GM18951 (cell line): ENCODE measurements around the gene ALDH5A1.

Experiments
- POLR2A ChIP-seq: IDR thresholded peaks from 4 replicates; pipeline ENCODE4 v1.6.1; 2011; ENCODE audit warnings: mild to moderate bottlenecking; ENCODE audit not compliant: insufficient read length, insufficient read depth; ENCODE audit errors: extremely low read depth
- in situ Hi-C: fragments of 300-500 bp; cut with MboI; formaldehyde crosslinking; loops from one replicate; pipeline ENCODE4 v1.12.0; 2022; ENCODE audit warnings: low sequenced_read_pairs, mixed read lengths, inconsistent platforms; ENCODE audit not compliant: unreplicated experiment

The ALDH5A1 gene

DNA sequence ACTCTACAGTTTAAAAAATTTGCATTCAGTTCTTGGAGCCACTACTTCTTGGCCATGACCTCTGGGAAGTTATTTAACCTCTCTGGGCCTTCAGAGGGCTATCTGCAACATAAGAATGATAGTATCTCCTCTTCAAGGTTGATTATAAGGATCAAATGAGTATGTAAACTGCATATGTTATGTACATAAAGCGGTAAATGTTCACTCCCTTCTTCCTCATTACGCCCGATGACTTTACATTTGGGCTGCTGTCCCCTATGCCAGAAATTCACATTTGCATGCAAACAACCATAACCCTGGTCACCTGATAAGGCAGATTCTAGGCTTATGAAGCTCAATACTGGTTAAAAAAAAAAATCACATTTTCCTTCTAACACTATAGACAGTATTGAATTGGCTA lies 50.4 kb downstream of the ALDH5A1 start:
- no peak for TF ChIP-seq POLR2A
- in situ Hi-C loops, result no loop called here

DNA sequence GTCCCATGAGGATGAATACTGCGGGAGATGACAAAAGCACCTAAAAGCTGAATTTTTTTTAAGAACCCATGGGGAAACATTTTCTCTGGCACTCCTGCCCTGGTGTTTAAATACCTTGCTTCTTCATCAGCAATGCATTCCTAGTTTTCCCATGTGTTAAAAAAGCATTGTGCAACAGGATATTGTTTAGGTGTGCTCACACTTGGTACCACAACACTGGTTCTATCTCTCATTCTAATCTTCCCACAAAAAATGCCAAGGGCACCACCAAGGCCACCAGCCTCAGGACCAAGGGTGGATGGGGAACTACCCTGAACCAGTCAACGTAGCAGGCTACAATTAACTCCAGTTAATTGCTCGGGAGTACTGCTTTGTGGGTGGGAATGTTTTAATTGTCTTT lies 50.9 kb downstream of the ALDH5A1 start:
- in situ Hi-C loops, result no loop called here
- TF ChIP-seq POLR2A, result no peak

DNA sequence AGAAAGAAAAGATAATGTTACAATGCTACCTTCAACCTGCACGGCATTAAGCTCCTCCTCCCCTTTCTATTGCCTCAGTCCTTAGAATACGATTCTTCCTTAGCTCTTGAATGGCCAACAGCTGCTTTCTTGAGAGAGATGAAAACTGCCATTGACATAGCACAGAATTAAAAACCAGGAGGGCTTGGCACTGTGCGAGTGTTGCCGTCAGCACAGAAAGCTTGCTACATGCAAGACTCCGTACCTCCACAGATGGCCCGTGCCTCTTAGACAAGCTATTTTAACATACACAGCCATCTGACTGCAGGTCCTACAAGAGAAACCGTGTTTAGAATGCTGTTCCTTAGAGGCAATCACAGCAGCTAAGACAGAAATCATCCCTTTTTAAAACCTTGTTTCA lies 51.7 kb downstream of the ALDH5A1 start:
- in situ Hi-C loops, result no loop called here
- no peak for TF ChIP-seq POLR2A

DNA sequence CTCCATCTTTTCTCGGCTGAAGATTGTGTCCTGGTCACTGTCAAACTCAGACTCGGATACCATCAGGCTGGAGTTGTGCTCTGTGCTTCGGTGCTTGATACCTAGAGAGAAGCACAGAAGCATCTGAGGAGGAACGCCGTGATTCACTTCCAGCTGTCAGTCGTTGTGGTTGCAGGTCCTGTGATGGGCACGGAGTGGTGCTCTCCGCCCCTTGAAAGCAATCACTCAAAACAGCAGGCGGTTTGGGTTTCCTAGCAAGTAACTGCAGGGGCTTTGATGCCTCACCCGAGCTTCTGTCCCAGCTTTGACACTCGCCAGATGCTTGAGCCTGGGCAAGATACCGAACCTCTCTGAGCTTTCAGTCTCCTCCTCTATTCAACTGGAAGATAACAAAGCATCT lies 52.5 kb downstream of the ALDH5A1 start:
- in situ Hi-C loops, result no loop called here
- no peak for TF ChIP-seq POLR2A

DNA sequence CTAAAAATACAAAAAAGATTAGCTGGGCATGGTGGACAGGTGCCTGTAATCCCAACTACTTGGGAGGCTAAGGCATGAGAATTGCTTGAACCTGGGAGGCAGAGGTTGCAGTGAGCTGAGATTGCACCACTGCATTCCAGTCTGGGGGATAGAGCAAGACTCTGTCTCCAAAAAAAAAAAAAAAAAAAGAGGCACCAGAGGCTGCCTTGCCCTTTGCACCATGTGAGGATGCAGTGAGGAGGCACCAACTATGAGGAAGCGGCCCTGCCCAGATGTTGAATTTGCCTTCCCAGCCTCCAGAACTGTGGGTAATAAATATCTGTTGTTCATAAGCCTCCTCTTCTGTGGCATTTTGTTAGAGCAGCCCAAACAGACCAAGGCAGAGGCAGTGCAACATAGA lies 54.4 kb downstream of the ALDH5A1 start:
- no peak for TF ChIP-seq POLR2A
- in situ Hi-C loops, result no loop called here

DNA sequence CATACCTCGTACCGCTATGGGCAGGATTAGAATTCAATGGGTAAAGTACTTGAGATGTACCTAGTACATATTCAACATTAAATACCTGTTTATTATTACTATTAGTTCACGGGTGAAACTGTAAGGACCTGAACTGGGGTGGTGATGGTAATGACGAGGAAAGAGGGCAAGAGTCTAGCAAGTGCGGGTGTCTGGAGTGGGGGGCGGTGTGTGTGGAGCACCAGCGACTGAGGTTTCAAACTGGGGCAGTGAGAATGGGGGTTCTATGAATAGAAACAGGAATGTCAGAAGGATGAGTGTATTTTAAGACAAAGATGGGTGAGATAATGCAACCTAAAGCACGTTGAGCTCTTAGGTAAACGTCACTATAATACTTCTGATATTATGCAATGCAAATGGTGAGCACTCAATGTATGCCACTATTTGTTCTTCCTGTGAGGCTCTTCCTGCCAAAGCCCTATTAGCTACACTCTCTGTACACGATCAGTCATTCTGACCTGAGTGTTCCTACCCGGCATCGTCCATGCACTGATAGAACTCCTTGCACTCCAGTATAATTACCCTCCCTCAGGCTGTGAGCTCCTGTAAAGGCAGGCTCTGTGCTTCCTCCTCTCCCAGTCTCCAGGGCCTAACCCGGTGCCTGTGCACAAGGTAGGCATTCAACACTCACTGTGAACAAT lies 55.0 kb downstream of the ALDH5A1 start:
- in situ Hi-C loops, result no loop called here
- TF ChIP-seq POLR2A, result no peak

DNA sequence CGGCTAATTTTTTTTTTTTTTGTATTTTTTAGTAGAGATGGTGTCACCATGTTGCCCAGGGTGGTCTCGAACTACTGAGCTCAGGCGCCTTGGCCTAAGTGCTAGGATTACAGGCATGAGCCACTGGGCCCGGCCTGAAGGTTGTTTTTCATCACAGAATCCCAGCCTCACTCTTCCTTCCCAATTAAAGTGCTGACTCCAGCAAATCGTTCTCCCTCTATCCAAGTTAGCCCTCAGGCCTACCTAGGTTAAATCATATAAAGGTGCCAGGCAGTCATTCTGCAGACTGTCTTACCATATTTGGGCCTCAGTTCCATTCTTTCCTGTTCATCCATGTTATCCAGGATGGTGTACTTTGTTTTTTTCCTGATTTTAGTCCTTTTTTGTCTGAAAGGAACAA lies 56.4 kb downstream of the ALDH5A1 start:
- in situ Hi-C loops, result no loop called here
- TF ChIP-seq POLR2A, result no peak

DNA sequence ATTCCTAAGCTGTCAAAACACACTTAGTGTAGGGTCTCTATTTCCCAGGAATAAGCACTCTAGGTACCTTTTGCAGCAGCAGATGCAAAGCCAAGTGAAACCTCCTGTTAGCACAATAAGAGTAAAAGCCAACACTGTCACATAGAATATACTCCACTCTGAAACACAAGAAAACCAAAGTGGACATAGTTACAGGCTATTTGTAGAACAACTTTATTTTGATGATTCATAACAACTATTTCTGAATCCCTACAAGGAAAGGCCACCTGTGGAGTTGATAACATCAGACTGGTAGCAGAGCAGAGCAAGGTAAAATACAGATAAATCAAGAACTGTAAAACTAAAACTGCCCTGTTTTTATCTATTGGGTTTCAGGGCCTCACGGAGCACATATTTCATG lies 59.7 kb downstream of the ALDH5A1 start:
- in situ Hi-C loops, result no loop called here
- TF ChIP-seq POLR2A, result no peak

DNA sequence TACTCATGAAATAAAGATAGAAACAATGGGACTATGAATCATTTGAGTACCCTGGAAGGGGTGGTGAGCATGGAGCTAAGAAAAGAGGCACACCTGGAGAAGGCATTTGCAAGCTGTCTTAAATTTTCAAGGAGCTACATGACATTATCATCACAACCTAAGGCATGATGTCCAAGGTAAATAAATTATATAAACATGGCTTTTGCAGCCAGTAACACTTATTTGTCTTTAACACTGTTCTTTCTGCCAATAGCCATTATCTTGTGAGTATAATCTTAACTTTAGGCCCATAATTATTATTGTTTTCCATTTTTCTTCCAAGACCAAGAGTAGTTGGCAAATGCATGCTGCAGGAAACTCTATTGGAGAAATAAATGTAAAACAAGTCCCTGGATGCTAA lies 63.7 kb downstream of the ALDH5A1 start:
- no peak for TF ChIP-seq POLR2A
- in situ Hi-C loops, result no loop called here

DNA sequence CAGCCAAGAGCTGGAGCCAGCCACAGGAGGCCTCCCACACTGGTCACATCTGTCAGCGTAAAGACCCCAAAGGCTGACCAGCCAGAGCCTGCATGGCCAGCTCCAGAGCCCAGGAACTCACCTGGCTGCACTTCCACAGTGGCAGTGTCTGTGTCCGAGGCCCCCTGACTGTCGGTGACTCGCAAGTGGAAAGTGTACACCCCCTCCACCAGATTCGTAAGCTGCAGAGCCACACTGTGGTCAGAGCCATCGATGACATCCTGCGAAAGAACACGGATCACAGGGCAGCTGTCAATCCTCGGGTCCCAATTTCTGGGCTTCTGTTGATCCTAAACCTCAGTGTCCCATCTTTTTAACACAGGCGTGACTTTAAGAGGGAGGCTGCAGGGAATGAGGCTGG lies 69.3 kb downstream of the ALDH5A1 start:
- in situ Hi-C loops, result no loop called here
- no peak for TF ChIP-seq POLR2A

DNA sequence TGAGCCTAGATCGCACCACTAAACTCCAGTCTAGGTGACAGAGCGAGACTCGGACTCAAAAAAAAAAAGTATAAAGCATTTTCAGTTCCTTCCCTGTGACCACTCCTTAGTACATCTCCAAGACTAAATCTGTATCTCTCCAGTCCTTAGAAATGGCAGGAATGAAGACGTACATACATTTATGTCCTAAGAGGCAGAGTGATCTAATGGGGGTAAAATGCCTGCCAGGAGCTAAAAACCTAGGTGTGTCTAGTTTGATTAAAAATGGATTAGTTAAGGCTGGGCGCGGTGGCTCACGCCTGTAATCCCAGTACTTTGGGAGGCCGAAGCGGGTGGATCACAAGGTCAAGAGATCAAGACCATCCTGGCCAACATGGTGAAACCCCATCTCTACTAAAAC lies 70.4 kb downstream of the ALDH5A1 start:
- no peak for TF ChIP-seq POLR2A
- in situ Hi-C loops, result no loop called here

DNA sequence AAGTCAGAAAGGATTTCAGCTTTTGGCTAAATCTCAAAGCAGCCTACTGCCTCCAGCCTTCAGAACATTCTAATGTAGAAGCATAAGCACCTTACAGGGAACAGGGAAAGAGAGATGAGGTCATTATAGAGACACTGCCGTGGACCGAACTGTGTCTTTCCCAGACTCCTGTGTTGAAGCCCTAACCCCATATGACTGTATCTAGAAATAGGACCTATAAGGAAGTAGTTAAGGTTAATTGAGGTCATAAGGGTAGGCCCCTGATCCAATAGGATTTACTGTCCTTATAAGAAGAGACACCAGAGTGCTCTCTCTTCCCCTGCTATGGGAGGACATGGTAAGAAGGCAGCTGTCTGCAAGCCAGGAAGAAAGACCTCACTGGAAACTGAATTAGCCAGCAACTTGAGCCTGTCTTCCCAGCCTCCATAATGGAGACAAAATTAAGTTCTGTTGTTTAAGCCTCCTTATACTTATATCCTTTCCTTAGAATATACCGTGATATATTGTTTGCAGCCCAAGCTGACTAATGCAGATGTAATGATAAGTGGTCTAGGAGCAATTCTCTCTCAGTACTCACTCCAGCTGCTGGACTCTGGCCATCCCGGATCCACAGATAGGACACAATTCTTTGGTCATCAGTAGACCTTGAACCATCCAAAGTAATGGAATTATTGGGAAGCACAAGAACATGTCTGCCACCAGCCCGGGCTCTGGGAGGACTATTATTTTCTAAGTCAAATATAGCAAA lies 71.4 kb downstream of the ALDH5A1 start:
- no peak for TF ChIP-seq POLR2A
- in situ Hi-C loops, result no loop called here

DNA sequence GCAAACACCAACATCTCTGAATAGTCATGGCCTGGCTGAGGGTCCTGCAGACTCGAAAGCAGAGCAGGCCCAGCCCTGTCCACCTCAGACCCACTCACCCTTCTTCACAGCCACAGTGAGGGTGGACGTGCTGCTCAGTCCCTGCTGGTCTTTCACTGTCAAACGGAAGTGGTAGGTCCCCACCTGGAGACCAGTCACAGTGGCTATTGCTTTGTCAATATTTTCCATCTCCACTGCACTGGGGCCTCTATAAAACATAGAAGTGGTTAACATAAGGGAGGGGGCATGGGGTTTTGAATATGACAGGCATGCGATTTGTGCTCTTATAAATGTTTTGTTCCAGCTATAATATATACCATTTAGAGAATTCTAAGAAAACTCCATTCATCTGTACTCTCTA lies 73.9 kb downstream of the ALDH5A1 start:
- no peak for TF ChIP-seq POLR2A
- in situ Hi-C loops, result no loop called here

DNA sequence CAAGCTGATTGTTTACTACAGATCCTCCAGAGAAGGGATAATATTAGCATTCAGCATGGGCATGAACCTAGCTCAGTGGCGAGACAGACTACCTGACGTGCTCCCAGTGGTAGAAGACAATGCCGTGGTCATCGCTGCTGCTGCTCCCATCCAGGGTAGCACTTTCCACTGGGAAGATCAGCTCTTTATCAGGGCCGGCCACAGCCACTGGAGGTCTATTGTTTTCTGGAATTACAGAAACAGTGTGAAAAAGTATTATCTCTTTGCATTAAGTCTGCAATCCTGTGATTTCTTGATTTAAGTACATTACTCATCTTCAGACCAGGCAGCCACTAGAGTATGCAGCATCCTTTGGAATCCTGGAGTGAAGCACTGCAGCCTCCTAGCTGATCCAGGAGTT lies 75.0 kb downstream of the ALDH5A1 start:
- in situ Hi-C loops, result no loop called here
- TF ChIP-seq POLR2A, result no peak
